BE2C (cell line): ENCODE measurements around the gene FIP1L1.

Source experiments
- DNase-seq: peaks from one replicate; pipeline ENCODE4 v3.0.0-alpha.2; 2020
- H3K27me3 ChIP-seq: fragments of 250-450 bp; sonication (Bioruptor Pico); 2 replicates; pipeline ENCODE4 v1.5.1; 2020; ENCODE audit warnings: mild to moderate bottlenecking
- H3K36me3 ChIP-seq: fragments of 250-450 bp; sonication (Bioruptor Pico); 2 replicates; pipeline ENCODE4 v1.5.1; 2020; ENCODE audit warnings: mild to moderate bottlenecking
- H3K4me1 ChIP-seq: fragments of 250-450 bp; sonication (Bioruptor Pico); 2 replicates; pipeline ENCODE4 v1.5.1; 2020
- H3K4me3 ChIP-seq: 2 replicates; pipeline ENCODE4 v1.5.1; 2011; ENCODE audit warnings: low read depth, low read length
- H3K9me3 ChIP-seq: fragments of 250-450 bp; sonication (Bioruptor Pico); 2 replicates; pipeline ENCODE4 v1.5.1; 2020
- TF ChIP-seq, protein P1 (sequence below): IDR thresholded peaks from 2 replicates; pipeline ENCODE4 v1.5.1; 2012; ENCODE audit warnings: mild to moderate bottlenecking, low read depth, low read length

Gene FIP1L1

DNA sequence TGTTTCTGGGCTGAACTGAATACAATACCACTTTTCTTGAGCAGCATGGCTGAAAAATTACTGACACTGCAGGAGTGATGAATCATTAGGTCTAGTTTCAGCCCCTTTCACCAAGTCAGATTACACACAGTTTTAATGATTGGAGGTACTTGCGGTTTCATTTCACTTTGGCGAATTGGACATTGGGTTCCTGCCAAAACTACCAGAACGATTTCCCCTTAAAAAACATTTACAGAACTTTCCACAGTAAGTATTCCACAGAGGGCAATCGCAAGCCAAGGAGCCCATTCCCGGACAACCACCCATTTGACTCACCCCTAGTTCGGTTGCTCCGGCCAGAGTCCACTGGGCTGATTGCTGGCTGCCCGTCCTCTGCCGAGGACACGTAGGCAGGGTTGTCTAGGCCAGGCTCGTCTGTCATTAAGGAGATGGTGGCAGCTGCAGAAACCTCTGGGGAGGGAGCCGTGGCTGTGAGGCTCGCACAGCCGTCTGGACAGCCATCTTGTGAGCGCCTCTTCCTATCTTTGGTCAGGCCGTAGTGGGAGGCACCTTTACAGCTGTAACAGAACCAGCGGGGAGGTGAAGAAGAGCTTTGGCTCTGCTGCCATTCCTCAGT is 130.3 kb downstream of the FIP1L1 start:
- H3K9me3 ChIP-seq, result no peaks in the 10 kb centered on the region
- H3K36me3 ChIP-seq, result no peaks in the 10 kb centered on the region
- no peak for DNase-seq
- TF ChIP-seq, protein P1, sequence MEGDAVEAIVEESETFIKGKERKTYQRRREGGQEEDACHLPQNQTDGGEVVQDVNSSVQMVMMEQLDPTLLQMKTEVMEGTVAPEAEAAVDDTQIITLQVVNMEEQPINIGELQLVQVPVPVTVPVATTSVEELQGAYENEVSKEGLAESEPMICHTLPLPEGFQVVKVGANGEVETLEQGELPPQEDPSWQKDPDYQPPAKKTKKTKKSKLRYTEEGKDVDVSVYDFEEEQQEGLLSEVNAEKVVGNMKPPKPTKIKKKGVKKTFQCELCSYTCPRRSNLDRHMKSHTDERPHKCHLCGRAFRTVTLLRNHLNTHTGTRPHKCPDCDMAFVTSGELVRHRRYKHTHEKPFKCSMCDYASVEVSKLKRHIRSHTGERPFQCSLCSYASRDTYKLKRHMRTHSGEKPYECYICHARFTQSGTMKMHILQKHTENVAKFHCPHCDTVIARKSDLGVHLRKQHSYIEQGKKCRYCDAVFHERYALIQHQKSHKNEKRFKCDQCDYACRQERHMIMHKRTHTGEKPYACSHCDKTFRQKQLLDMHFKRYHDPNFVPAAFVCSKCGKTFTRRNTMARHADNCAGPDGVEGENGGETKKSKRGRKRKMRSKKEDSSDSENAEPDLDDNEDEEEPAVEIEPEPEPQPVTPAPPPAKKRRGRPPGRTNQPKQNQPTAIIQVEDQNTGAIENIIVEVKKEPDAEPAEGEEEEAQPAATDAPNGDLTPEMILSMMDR, result no peak
- H3K27me3 ChIP-seq, result no peaks in the 10 kb centered on the region
- no peaks in the 10 kb centered on the region for H3K4me1 ChIP-seq
- H3K4me3 ChIP-seq, result no peak overlapping the region

GRCh38 chr4:53508446-53508845 is 131.0 kb downstream of the FIP1L1 start:
- Histone ChIP-seq H3K36me3 (no peaks in the 10 kb centered on the region), H3K27me3 (no peaks in the 10 kb centered on the region), H3K9me3 (no peaks in the 10 kb centered on the region), H3K4me1 (no peaks in the 10 kb centered on the region), H3K4me3 (no peak overlapping the region)
- TF ChIP-seq, protein P1, result no peak
- DNase-seq, result no peak

DNA sequence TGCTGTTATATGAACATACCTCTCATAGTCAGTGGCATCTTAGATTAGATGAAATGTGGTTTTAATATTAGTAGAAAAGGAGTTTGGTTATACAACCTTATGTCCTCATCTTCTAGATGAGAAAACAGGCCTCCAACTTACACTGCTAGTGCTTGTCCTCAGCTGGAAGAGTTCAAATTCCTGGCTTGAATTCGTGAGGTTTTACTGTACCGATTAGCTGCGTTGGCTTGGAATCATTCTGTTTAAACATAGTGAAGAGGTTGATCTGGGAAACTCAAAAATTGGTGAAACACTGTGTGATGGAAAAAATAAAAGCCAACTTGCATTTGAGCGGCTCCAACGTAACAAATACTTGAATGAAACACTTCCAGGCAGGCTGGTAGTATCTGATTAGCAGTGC is 132.9 kb downstream of the FIP1L1 start:
- DNase-seq, result no peak
- TF ChIP-seq, protein P1, result no peak
- Histone ChIP-seq H3K4me1 (no peaks in the 10 kb centered on the region), H3K4me3 (no peak overlapping the region), H3K36me3 (no peaks in the 10 kb centered on the region), H3K9me3 (no peaks in the 10 kb centered on the region), H3K27me3 (no peaks in the 10 kb centered on the region)
